Duodenal mucosa (tissue), 2 donors: Measurements from ENCODE around the gene MEGF6.

ENCODE experiments used
- H3K27ac ChIP-seq: one replicate; pipeline ENCODE4 v1.7.0; 2013; ENCODE audit warnings: low read depth, low read length
- H3K27me3 ChIP-seq, 2 donors: one replicate each; pipeline ENCODE4 v1.7.0; 2013; ENCODE audit warnings: low read length in 2 of 2, control low read depth in 1 of 2; ENCODE audit not compliant: insufficient read depth in 2 of 2, control insufficient read depth in 1 of 2
- H3K36me3 ChIP-seq, 2 donors: one replicate each; pipeline ENCODE4 v1.7.0; 2013; ENCODE audit warnings: low read length in 2 of 2, control low read depth in 1 of 2; ENCODE audit not compliant: insufficient read depth in 2 of 2, control insufficient read depth in 1 of 2
- H3K4me1 ChIP-seq, 2 donors: one replicate each; pipeline ENCODE4 v1.7.0; 2013; ENCODE audit warnings: low read length in 2 of 2, control low read depth in 1 of 2; ENCODE audit not compliant: insufficient read depth in 2 of 2, control insufficient read depth in 1 of 2
- H3K4me3 ChIP-seq, 2 donors: one replicate each; pipeline ENCODE4 v1.7.0; 2013; ENCODE audit warnings: low read length in 2 of 2, low read depth in 1 of 2
- H3K9ac ChIP-seq, 2 donors: one replicate each; pipeline ENCODE4 v1.7.0; 2013; ENCODE audit warnings: low read length in 2 of 2, low read depth in 1 of 2
- H3K9me3 ChIP-seq, 2 donors: one replicate each; pipeline ENCODE4 v1.7.0; 2013; ENCODE audit warnings: low read length in 2 of 2, control low read depth in 1 of 2; ENCODE audit not compliant: control insufficient read depth in 1 of 2

The MEGF6 gene

GRCh38 chr1:3634059-3634800 lies 22.9 kb upstream of the MEGF6 start:
- H3K27me3 ChIP-seq: no peaks in the 10 kb centered on the region
- no peaks in the 10 kb centered on the region for H3K4me1 ChIP-seq
- no peak overlapping the region for H3K27ac ChIP-seq
- no peak overlapping the region for H3K4me3 ChIP-seq
- no peak overlapping the region for H3K9ac ChIP-seq
- no peaks in the 10 kb centered on the region for H3K9me3 ChIP-seq
- H3K36me3 ChIP-seq: peaks cover 35 to 97% of the 10 kb centered on the region in 2 donors

- Histone ChIP-seq H3K9me3 (no peaks in the 10 kb centered on the region), H3K4me3 (no peak overlapping the region), H3K27me3 (no peaks in the 10 kb centered on the region), H3K4me1 (no peaks in the 10 kb centered on the region), H3K36me3 (peaks cover 43 to 94% of the 10 kb centered on the region in 2 donors), H3K27ac (no peak overlapping the region), H3K9ac (no peak overlapping the region)
These were observed 22.2 kb upstream of the MEGF6 start for GRCh38 chr1:3633344-3634058.

DNA sequence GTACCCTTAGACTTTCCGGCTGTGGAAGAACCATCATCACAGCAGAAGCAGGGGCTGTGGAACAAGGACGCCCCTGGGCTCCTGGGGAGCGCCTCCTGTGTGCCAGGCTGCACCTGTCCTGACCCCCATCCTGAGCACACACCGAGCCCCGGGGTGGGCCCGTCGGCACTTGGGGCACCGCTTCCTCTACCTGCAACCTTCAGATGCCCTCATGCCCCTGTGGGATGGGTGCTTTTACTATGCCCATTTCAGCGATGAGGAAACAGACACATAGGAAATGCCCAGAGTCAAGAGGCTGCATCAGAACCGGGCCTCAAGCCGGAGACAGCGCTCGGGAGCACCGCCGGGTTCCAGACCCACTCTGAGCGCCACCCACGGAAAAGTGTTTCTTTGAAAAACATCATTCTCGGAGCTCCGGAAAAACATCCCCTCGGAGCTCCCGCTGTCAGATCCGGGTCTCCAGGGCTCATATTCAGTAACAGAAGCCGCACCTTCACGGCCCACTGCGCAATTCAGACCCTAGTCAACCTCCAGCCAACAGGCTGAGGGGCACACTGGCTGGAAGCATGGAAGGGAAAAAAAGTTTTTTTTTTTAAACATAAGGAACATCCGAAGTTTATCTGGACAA lies 21.5 kb upstream of the MEGF6 start:
- Histone ChIP-seq H3K9ac (no peak overlapping the region), H3K9me3 (no peaks in the 10 kb centered on the region), H3K27me3 (no peaks in the 10 kb centered on the region)

DNA sequence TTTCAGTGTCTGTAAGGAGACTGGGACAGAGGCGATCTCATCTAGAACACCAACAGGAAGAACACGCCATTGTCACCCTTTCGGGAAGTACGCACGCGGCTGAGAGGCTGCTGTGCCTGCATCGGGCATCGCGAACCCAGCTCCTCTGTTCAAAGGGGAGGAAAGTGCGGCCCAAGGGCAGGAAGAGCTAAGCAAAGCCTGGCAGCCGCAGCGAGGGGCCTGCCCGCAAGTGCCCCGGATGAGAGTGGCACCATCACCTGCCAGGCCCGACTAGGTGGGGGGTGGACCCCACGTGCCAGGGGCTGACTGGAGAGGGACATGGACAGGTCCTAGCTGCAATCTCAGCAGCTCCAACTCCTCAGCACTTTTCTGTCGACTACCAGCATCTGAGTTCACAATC lies 21.0 kb upstream of the MEGF6 start:
- Histone ChIP-seq H3K9me3 (no peaks in the 10 kb centered on the region), H3K4me3 (no peak overlapping the region), H3K27ac (no peak overlapping the region), H3K36me3 (peaks cover 49 to 94% of the 10 kb centered on the region in 2 donors), H3K27me3 (no peaks in the 10 kb centered on the region), H3K9ac (no peak overlapping the region), H3K4me1 (no peaks in the 10 kb centered on the region)

More for the DNA sequence above, 21.5 kb upstream of the MEGF6 start:
- Histone ChIP-seq H3K4me3 (no peak overlapping the region), H3K27ac (no peak overlapping the region), H3K36me3 (peaks cover 47 to 94% of the 10 kb centered on the region in 2 donors), H3K4me1 (no peaks in the 10 kb centered on the region)

DNA sequence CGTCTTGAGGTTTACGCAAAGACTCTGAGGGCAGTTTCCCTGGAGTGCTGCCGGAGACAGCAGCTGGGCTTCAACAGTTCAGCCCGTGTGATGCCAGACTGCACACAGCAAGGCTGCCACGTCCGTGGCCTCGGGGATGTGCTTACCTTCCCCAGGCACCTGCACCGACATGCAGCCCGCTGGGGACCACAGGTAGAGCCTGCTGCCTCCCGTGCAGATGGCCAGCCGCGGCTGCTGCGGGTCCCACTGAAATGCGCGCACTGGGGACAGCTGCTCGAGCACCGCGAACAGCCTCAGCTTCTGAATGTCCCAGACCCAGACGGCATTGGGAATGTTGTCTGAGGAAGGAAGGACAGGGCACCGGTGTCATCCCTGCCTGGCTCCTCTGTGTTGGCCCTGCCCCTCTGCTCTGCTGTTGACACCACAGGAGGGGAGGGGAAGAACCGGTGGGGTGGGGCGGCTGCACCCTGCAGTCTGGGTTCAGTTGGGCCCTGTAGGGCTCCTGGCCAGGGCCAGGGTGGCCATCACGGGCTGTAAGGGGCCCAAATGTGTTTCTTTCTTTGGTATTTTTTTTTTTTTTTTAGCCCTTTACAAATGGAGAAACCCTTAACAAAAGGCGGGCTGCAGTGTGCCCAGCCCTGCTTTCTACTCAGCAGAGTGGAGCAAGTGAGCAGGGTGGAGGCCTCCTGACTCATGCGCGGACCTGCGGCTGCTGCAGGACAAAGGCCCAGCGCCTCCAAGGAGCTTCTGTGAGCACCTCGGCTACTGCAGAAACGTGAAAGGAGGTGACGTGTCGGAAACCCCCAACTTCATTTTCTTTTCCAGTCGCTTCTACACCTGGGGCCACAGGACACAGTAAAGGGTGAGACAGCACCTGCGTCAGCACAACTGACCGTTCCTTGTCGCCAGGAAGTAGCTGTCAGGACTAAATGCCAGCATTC lies 20.3 kb upstream of the MEGF6 start:
- Histone ChIP-seq H3K27me3 (no peaks in the 10 kb centered on the region), H3K9ac (no peak overlapping the region), H3K4me1 (no peaks in the 10 kb centered on the region), H3K9me3 (no peaks in the 10 kb centered on the region), H3K27ac (no peak overlapping the region), H3K4me3 (no peak overlapping the region), H3K36me3 (peaks cover 49 to 88% of the 10 kb centered on the region in 2 donors)

DNA sequence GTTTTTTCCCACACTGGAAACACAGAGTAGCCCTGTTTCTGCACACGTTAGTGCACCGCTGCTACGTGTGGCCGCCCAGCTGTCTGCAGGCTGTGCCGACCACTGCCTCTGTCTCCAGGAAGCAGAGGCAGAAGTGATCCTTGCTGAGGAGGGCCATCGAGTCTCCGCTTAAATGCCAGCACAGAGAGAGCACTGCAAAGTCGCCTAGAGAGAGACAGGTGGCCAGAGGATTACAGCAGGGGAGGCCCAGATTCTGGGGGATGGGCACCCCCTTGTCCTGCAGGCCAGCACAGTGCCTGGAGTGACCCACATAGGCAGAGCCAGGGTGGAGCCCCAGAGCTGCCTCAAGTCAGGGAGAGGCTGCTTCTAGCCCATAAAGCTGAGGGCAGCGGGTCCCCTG lies 19.6 kb upstream of the MEGF6 start:
- H3K9me3 ChIP-seq: no peaks in the 10 kb centered on the region
- H3K27ac ChIP-seq: no peak overlapping the region
- H3K4me3 ChIP-seq: no peak overlapping the region
- peaks cover 3 to 6% of the 10 kb centered on the region in 2 donors for H3K4me1 ChIP-seq
- H3K36me3 ChIP-seq: peaks cover 49 to 82% of the 10 kb centered on the region in 2 donors
- H3K27me3 ChIP-seq: no peaks in the 10 kb centered on the region
- no peak overlapping the region for H3K9ac ChIP-seq

DNA sequence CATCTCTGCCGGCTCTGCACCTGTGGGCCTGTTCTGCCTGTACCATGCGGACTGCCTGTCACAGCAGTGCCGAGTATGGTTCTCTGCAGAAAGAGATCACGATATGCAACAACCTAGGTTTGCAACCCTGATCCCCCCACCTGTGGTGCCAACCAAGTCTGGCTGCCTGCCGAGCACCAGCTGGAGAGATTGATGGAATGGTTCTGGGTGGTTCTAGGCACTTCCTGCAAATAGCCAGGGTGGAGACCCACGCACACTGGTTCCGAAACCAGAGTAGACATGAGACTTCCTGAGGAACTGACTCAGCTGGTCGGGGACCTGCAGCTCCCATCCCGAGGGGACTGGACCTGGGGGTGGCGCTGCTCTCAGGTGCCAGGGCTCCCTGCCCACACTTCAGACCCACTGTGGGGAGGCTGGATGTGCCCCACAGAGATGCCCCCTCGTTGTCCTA lies 18.9 kb upstream of the MEGF6 start:
- H3K9ac ChIP-seq: no peak overlapping the region
- no peaks in the 10 kb centered on the region for H3K9me3 ChIP-seq
- no peaks in the 10 kb centered on the region for H3K27me3 ChIP-seq
- H3K27ac ChIP-seq: no peak overlapping the region
- peaks cover 48 to 75% of the 10 kb centered on the region in 2 donors for H3K36me3 ChIP-seq
- no peak overlapping the region for H3K4me3 ChIP-seq
- peaks cover 10% of the 10 kb centered on the region in 2 donors for H3K4me1 ChIP-seq

DNA sequence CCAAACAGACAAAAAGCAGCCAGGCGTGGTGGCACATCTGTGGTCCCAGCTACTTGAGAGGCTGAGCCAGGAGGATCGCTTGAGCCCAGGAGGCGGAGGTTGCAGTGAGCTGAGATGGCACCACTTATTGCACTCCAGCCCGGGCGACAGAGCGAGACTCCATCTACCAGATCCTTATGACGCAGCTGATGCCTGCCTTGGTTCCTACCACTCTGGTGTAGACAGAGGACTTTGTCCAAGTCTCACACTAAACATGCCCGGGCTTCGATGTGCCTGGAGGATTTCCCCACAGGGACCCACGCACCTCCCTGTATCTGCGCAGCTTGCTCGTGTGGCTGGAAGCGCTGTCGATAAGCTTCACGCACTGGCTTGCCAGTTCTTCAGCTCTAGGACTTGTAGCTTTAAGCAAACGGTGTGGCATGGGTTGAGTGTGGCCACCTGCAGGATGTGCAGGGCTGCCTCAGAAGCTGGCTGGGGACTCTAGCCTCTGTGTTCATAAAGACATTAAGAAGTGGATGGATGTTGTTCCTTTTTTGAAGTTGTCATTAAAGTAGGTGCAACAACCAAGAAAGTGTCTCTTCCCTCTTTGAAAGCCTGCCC lies 18.4 kb upstream of the MEGF6 start:
- no peaks in the 10 kb centered on the region for H3K9me3 ChIP-seq
- H3K36me3 ChIP-seq: peaks cover 43 to 70% of the 10 kb centered on the region in 2 donors
- H3K27ac ChIP-seq: no peak overlapping the region

DNA sequence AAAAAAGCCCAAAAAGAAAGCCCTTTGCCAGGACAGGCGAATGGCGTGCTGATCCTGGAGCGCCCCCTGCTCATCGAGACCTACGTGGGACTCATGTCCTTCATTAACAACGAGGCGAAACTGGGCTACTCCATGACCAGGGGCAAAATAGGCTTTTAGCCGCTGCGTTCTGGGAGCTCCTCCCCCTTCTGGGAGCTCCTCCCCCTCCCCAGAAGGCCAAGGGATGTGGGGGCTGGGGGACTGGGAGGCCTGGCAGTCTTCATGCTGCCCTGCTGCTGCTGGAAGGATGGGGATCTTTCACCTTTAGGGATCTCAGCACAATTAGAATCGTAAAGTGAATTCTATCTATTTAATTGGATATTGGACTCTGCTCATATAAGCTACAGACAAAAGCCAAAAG lies 17.1 kb upstream of the MEGF6 start:
- Histone ChIP-seq H3K4me3 (no peak overlapping the region), H3K27ac (no peak overlapping the region), H3K27me3 (no peaks in the 10 kb centered on the region), H3K9me3 (no peaks in the 10 kb centered on the region), H3K9ac (no peak overlapping the region), H3K4me1 (peaks cover 16 to 17% of the 10 kb centered on the region in 2 donors), H3K36me3 (peaks cover 37 to 58% of the 10 kb centered on the region in 2 donors)

More for the DNA sequence above, 18.4 kb upstream of the MEGF6 start:
- H3K4me1 ChIP-seq: peaks cover 10% of the 10 kb centered on the region in 2 donors
- H3K27me3 ChIP-seq: no peaks in the 10 kb centered on the region
- H3K4me3 ChIP-seq: no peak overlapping the region
- H3K9ac ChIP-seq: no peak overlapping the region
